ENCODE results near the gene NONO.
A peak's percentile ranks its signal among the peaks of the same experiment; 100 is the strongest.
"Not testable (repeated sequence)": the region's sequence is repeated elsewhere in the genome, so short reads cannot be mapped to it uniquely, and the experiment has no call there.

NONO gene, protein sequence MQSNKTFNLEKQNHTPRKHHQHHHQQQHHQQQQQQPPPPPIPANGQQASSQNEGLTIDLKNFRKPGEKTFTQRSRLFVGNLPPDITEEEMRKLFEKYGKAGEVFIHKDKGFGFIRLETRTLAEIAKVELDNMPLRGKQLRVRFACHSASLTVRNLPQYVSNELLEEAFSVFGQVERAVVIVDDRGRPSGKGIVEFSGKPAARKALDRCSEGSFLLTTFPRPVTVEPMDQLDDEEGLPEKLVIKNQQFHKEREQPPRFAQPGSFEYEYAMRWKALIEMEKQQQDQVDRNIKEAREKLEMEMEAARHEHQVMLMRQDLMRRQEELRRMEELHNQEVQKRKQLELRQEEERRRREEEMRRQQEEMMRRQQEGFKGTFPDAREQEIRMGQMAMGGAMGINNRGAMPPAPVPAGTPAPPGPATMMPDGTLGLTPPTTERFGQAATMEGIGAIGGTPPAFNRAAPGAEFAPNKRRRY

DNA sequence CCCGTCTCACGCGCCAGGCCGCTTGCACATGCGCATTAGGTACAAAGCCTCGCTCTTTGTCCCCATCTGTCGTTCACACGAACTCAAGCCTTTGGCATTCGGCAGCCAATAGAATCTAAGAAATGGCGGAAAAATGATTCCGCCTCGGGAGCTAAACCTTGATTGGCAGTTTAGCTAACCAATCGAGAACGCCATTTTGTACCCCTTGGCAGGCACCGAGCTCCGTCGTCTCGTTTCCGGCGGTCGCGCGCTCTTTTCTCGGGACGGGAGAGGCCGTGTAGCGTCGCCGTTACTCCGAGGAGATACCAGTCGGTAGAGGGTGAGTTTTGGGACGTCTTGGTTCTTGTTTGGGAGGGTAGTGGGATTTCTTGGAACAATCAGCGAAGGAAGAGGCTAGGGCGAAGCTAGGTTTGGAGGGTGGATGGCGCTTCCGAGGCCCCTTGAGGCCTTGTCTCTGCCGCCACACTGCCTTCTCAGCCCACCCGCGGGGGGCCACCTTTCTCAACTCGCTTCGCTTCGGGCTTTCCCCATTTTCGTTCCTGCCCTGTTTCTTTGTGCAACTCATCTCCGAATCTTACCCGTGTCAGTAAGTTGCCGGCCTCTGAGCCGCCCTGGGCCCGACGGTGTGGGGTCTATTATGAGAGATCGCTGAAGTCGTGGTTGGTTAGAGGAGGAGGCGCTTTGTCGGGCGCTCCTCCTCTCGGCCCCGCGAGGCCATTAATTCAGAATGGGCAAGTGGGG is at the start of gene NONO:
Gene NONO, plus strand, starts transcription at position 233 of the 741 bp plus-strand sequence. CDS start 7,003 bp downstream, outside the sequence.
- DNase-seq = peak; percentile 100

DNA sequence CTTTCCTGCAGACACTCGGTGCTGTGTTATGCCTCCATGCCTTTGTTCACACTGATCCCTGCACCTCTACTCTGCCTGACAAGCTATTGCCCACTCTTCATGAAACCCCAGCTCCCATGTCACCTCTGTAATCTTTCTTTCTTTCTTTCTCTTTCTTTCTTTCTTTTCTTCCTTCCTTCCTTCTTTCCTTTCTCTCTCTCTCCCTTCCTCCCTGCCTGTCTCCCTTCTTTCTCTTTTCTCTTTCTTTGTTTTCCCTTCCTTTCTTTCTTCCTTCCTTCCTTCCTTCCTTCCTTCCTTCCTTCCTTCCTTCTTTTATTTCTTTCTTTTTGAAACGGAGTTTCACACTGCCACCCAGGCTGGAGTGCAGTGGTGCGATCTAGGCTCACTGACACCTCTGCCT is 48.0 kb upstream of the NONO start:
- no peak for DNase-seq

GRCh38 chrX:71236836-71237235 is 46.6 kb upstream of the NONO start:
- peak; percentile 61 for DNase-seq

DNA sequence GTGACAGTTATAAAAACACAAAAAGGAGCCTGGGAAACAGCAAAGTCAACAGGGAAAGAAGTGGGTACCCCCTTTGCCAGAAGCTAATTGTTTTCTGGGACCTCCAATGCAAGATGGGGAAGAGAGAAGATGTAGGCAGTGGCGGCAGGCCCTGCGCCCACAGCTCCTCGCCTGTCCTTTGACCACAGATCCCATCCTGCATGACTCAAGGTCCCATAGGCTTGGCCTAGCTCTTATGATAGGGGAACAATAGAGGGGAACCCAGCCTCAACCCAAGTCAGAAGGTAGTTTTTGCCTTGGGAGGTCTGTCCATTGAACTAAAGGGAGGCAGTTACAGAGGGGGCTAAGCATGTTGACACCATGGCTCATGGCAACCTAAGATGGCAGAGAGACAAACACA is 43.7 kb upstream of the NONO start:
- no peak for DNase-seq

DNA sequence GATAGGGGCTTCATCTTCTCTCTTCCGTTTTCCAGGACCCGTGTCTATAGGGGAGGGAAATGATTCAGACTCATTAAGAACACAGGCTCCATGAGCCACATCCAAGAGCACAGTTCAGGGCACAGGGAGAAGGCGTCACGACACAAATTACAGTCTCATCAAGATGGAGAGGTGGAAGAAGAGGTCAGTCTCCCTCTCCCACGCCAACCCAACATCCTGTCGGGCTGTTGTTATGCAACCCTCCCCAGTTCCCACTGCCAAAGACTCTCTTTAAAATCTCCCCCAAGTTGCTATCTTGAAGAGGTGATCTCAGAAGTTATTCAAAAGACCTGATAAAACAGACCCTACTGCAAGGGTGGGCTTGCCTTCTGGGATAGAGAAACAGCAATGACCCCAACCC is 42.1 kb upstream of the NONO start:
- no peak for DNase-seq

GRCh38 chrX:71244359-71245128 is 38.9 kb upstream of the NONO start:
- DNase-seq = no peak

DNA sequence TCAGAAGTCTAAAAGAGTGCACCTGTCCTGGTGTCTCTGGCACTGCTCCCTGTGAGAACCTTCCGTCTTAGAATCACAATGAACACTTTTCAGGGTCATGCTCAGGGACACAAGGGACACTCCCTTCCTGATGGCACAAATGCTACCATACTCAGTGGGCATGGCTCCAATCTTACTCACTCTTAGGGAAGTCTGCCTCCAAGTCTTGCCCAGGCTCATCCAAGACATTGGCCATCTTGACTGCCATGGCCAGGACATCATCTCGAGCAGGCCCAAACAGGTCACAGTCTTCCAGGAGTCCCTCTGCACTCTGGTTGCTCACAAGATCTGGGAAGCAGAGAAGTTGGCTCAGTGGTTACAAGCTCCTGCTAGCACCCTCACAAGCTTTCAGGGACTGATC is 38.3 kb upstream of the NONO start:
- no peak for DNase-seq

GRCh38 chrX:71250841-71251240 is 32.6 kb upstream of the NONO start:
- DNase-seq = no peak

DNA sequence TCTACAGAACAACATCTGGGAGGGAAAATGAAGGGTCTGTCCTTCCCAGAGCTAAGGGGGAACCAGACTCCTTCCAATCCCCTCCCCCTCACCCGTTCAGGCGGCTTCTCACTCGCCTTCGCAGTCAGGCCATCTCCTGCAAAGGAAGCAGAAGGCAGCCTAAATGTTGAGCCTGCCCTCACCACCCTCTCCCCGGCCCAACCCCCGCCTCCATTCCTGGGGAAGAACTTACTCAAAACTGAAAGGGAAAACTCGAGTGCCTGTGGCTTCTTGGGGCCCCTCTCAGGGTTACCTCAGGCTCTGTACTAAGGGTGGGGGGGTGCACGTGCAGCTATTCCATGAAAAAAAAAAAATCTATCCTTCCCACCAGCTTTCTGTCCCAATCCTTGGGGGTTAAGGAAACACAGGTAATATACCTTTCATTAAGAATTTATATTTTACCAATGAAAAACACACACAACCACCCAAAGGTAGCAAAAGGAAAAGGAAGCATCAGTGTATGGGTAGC is 31.9 kb upstream of the NONO start:
- DNase-seq = no peak

DNA sequence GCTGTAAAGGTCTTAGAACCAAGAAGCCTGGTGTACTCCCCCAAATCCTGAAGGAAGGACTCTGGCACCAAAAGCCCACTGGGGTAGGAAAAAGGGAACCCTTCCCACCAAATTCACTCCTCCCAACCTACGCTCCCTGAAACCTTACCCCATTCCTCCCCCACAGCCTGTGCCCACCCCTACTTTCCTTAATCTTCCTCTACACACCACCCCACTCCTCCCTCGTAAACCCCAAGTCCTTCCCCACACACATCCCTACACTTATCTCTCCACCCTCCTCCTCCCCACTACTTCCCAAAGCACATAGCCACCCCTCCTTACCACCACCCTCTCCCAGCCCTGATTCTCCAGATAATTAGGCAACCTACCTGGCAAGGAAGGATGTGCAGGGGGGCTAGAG is 31.2 kb upstream of the NONO start:
- no peak for DNase-seq

DNA sequence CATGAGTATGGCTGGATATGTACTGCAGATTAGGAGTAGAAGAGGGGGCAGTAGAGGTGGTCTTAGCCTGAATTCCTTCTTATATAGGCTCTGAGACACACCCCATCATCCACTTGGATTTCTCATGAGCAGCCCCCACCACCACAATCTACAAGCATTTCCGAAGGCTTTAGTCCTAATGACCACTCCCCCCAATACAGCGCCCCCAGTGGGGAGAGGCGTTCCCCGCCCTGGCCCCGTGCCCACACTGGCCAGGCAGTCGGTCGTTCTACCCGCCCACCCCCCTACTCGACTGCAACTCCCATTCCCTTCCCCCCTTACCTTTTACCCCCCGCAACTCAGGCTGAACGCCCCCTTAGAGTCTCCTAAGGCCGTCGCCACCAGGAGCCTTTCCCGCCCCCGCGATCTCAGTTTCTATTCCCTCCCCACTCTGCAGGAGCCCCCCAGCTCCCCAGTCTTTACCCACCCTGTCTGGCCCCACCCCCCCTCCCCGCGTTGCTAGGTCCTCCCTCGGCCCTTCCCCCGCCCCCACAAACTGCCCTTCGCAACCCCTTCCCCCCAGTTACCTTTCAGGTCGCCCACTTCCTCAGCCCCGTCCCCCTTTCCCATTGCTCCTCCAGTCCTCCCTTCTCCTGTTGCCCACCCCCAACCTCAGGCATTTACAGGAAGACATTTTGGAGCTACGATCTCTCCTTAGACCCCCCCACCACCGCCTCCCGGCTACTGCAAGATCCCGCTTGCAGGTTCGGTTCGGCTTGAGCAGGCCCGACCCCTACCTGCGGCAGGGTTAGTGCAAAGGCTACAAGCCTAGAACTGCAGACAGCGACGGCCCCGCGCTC is 30.0 kb upstream of the NONO start:
- peak; percentile 63 for DNase-seq

GRCh38 chrX:71254092-71254963 is 29.1 kb upstream of the NONO start, which contains the start of gene ZMYM3:
Gene ZMYM3 (minus strand): TSS chrX:71254140. CDS start chrX:71253255, 885 bp downstream.
- peak; percentile 93 for DNase-seq

GRCh38 chrX:71256051-71256450 is 27.4 kb upstream of the NONO start:
- no peak for DNase-seq

DNA sequence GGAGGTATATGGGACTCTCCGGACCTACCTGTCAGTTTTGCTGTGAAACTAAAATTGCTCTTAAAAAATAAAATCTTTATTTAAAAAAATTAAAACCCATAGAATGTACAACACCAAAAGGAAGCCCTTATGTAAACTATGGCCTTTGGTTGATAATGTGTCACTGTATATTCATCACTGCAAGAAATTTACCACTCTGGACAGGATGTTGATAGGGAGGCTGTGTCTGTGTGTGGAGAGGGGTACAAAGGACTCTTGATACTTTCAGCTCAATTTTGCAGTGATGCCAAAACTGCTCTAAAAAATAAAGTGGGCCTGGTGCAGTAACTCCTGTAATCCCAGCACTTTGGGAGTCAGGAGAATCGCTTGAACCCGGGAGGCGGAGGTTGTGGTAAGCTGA is 26.6 kb upstream of the NONO start:
- DNase-seq = no peak

GRCh38 chrX:71268624-71269023 is 14.8 kb upstream of the NONO start:
- not testable (repeated sequence) for DNase-seq

DNA sequence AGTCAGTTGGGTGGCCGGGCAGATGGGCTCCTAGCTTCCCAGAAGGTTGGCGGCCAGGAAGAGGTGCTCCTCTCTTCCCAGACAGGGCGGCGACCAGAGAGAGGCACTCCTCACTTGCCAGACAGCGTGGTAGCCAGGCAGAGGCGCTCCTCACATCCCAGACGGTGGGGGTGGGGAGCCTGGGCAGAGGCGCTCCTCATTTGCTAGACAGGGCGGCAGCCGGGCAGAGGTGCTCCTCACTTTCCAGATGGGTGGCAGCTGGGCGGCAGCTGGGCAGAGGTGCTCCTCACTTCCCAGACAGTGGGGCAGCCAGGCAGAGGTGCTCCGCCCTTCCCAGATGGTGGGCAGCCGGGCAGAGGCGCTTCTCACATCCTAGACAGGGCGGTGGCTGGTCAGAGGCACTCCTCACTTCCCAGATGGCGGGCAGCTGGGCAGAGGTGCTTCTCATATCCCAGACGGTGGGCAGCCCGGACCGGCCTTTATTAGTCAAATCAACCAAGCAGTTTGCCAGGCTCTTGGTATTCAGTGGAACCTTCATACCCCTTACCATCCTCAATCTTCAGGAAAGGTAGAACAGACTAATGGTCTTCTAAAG is 13.5 kb upstream of the NONO start:
- DNase-seq = no peak

GRCh38 chrX:71272313-71272712 is 11.1 kb upstream of the NONO start:
- DNase-seq = not testable (repeated sequence)

DNA sequence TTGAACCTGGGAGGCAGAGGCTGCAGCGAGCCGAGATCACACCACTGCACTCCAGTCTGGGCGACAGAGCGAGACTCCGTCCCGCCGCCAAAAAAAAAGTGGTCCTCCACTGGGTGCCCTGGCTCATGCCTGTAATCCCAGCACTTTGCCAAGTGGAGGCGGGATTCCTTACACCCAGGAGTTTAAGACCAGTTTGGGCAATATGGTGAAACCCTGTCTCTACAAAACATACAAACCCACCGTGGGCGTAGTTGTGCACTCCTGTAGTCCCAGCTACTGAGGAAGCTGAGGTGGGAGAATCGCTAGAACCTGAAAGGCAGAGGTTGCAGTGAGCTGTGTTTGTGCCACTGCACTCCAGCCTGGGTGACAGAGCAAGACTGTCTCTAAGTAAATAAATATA is 2.1 kb upstream of the NONO start:
- DNase-seq = not testable (repeated sequence)

- DNase-seq = peak; percentile 95
Observed at GRCh38 chrX:71282514-71283402, 677 bp upstream of the NONO start.

DNA sequence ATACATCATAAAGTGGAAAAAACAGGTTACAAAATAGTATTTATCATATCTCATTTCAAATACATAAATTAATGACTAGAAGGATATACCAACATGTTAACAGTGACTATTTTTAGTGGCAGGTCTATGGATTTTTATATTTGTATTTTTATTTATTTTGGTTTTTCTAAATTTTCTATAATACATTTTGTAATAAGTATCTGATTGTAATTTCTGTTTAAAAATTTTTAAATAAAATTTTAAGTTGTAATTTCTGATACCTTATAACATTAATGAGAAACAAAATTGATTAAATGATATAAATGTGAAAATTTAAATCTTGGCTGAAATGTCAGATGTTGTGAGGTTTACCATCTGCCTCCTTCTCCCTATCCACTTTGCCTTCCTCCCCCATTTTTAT is 2.5 kb downstream of the NONO start:
- DNase-seq = no peak
